ENCODE data around the gene PIK3CG. TPM values are rescaled to one million over a fixed set of nuclear protein-coding genes. Genes with fewer than 3 reads are reported as not detected.
"Not testable (repeated sequence)": the region's sequence is repeated elsewhere in the genome, so short reads cannot be mapped to it uniquely, and the experiment has no call there.

The PIK3CG gene
- total RNA-seq, 1 donor from 2014 or later: not detected

DNA sequence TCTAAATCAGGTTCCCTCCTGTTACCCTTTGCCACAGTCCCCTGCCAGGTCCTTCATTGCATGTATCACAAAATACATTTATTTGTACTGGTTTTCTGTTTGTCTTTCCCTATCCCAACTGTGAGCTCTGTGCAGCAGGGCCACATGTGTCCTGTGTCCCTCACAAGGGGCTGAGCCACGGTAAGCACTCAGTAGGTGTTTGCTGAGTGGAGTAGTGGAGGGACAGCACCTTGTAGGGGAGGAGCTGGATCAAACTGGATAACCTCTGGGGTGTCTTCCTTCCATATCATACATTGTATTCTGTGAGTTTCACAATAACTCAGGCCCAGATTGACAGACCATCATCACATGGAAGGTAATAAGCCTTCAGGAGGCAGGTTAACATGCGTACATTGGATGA is 25.9 kb downstream of the PIK3CG start:
- Mint-ChIP-seq H3K27me3 (no peaks in the 10 kb centered on the region), H3K36me3 (ENCODE audit: insufficient read depth) (no peaks in the 10 kb centered on the region), H3K9me3 (ENCODE audit: low read depth) (no peaks in the 10 kb centered on the region), H3K4me3 (ENCODE audit: low read depth) (no peak overlapping the region), H3K27ac (no peak overlapping the region), H3K4me1 (ENCODE audit: low read depth) (peaks cover 6% of the 10 kb centered on the region)
- TF ChIP-seq, protein P1, sequence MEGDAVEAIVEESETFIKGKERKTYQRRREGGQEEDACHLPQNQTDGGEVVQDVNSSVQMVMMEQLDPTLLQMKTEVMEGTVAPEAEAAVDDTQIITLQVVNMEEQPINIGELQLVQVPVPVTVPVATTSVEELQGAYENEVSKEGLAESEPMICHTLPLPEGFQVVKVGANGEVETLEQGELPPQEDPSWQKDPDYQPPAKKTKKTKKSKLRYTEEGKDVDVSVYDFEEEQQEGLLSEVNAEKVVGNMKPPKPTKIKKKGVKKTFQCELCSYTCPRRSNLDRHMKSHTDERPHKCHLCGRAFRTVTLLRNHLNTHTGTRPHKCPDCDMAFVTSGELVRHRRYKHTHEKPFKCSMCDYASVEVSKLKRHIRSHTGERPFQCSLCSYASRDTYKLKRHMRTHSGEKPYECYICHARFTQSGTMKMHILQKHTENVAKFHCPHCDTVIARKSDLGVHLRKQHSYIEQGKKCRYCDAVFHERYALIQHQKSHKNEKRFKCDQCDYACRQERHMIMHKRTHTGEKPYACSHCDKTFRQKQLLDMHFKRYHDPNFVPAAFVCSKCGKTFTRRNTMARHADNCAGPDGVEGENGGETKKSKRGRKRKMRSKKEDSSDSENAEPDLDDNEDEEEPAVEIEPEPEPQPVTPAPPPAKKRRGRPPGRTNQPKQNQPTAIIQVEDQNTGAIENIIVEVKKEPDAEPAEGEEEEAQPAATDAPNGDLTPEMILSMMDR (IDR thresholded peaks at IDR 0.05; ENCODE audit: unreplicated experiment): no peak
- DNase-seq (ENCODE audit: low spot score, unreplicated experiment): no peak

DNA sequence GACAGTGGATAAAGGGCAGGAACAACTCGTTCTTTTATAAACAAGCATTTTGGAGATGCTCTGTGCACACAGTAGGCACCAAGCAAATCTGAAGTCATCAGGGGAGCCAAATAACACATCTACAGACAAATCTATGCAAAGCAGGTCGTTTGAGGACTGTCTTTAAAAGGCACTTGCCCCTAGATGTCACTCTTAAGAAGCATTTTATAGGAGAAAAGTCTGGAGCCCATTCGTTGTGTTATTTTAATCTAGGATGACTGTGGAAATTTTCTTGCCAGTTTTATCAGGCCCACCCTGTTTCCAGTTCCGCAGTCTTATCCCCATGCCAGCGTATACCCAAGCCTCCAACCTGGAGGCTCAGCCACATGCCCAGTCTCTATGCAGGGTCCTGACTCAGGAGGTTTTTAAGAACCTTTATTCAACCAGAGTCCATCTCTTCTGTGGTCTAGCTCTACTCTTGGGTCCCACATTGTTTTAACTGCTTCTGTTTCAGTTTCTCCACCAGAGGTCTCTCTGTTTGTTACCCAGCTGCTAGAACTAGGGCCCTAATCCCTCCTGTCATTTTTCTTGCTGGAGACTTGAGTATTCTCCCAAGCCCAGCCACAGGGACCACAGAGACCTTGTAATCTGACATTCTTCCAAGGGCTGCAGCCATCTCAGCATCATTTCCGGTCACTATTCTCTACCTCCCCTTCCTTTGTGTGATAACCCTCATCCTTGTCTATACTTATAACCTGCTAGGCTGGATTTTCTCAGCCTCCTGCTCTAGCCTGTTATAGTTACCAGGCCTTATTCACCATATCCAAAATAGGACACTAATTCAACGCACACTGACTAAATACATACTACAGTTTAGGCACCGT is 26.7 kb downstream of the PIK3CG start:
- no peaks in the 10 kb centered on the region for H3K9me3 Mint-ChIP-seq (ENCODE audit: low read depth)
- peaks cover 6% of the 10 kb centered on the region for H3K4me1 Mint-ChIP-seq (ENCODE audit: low read depth)
- no peak for DNase-seq (ENCODE audit: low spot score, unreplicated experiment)
- TF ChIP-seq, protein P1 (IDR thresholded peaks at IDR 0.05; ENCODE audit: unreplicated experiment): peak; percentile 10
- no peak overlapping the region for H3K4me3 Mint-ChIP-seq (ENCODE audit: low read depth)
- H3K36me3 Mint-ChIP-seq (ENCODE audit: insufficient read depth): no peaks in the 10 kb centered on the region
- no peak overlapping the region for H3K27ac Mint-ChIP-seq
- H3K27me3 Mint-ChIP-seq: no peaks in the 10 kb centered on the region

DNA sequence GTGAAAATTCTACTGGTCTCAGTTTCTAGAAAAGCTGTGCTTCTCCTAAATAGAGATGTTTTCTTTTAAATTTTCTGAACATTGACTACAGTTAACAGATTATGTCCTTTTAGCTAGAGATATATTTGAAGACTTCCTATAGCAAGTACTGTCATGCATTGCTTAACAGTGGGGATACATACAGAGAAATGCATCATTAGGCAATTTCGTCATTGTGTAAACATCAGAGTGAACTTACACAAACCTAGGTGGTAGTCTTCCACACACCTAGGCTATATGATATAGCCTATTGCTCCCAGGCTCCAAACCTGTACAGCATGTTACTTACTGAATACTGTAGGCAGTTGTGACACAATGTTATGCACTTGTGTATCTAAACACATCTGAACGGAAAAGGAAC is 28.5 kb downstream of the PIK3CG start:
- TF ChIP-seq, protein P1 (IDR thresholded peaks at IDR 0.05; ENCODE audit: unreplicated experiment): no peak
- Mint-ChIP-seq H3K4me1 (ENCODE audit: low read depth) (no peaks in the 10 kb centered on the region), H3K36me3 (ENCODE audit: insufficient read depth) (no peaks in the 10 kb centered on the region), H3K27me3 (no peaks in the 10 kb centered on the region), H3K27ac (no peak overlapping the region), H3K4me3 (ENCODE audit: low read depth) (no peak overlapping the region), H3K9me3 (ENCODE audit: low read depth) (no peaks in the 10 kb centered on the region)
- no peak for DNase-seq (ENCODE audit: low spot score, unreplicated experiment)

DNA sequence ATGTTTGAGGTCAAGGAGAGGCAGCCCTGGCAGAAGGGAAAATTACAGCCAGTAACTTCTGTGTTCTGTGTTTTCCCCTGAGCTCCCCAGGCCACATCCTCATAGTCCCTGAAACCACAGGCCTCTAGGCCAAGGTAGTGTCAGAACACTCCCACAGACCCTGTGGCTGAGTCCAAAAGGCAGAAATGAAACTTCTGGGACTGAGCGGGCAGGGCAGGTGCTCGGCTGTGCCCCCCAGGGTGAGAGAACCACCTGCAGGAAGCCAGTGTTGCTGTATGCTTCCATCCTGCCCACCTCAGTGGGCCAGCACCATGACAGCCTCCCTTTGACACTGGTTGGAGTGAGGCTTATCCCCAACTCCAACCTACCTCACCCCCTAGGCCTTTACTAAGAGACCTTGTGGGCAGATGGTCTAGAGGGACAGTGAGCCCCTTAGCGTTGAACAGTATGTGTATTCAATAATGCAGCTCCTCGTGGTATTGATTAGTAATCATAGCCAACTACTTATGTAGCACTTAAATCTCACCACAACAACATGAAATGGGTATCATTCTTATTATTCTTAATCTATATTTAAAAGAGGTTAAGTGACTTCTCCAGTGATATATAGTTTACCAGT is 30.3 kb downstream of the PIK3CG start:
- TF ChIP-seq, protein P1 (IDR thresholded peaks at IDR 0.05; ENCODE audit: unreplicated experiment): no peak
- DNase-seq (ENCODE audit: low spot score, unreplicated experiment): no peak
- Mint-ChIP-seq H3K9me3 (ENCODE audit: low read depth) (peaks cover 5% of the 10 kb centered on the region), H3K36me3 (ENCODE audit: insufficient read depth) (no peaks in the 10 kb centered on the region), H3K4me3 (ENCODE audit: low read depth) (no peak overlapping the region), H3K4me1 (ENCODE audit: low read depth) (no peaks in the 10 kb centered on the region), H3K27ac (no peak overlapping the region), H3K27me3 (no peaks in the 10 kb centered on the region)

DNA sequence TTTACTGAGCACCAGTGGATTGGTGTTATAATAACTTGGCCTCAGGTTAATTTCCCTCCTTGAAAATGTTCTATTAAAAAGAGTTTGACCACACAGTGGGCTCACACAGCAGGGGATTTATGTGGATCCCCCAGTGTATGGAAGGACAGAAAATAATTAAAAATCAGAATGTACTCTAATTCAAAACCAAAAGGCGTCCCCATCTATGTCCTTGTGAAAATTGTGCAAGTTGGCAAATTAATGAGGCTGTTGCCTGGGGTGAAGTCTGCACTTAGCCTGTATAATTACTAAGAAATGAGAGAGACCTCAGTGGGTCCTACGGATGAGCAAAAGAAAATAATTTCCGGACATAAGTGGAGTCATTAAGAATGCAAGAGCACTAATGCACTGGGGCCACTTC is 31.1 kb downstream of the PIK3CG start:
- no peaks in the 10 kb centered on the region for H3K27me3 Mint-ChIP-seq
- no peaks in the 10 kb centered on the region for H3K36me3 Mint-ChIP-seq (ENCODE audit: insufficient read depth)
- no peak for DNase-seq (ENCODE audit: low spot score, unreplicated experiment)
- TF ChIP-seq, protein P1 (IDR thresholded peaks at IDR 0.05; ENCODE audit: unreplicated experiment): no peak
- peaks cover 5% of the 10 kb centered on the region for H3K9me3 Mint-ChIP-seq (ENCODE audit: low read depth)
- no peak overlapping the region for H3K27ac Mint-ChIP-seq
- H3K4me3 Mint-ChIP-seq (ENCODE audit: low read depth): no peak overlapping the region
- no peaks in the 10 kb centered on the region for H3K4me1 Mint-ChIP-seq (ENCODE audit: low read depth)

DNA sequence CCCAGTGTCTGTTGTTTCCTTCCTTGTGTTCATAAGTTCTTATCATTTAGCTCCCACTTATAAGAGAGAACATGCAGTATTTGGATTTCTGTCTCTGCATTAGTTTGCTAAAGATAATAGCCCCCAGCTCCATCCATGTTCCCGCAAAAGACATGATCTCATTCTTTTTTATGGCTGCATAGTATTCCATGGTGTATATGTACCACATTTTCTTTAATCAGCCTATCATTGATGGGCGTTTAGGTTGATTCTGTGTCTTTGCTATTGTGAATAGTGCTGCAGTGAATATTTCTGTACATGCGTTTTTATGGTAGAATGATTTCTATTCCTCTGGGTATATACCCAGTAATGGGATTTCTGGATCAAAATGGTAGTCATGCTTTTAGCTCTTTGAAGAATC is 32.5 kb downstream of the PIK3CG start:
- H3K27me3 Mint-ChIP-seq; H3K36me3 Mint-ChIP-seq (ENCODE audit: insufficient read depth); H3K4me1 Mint-ChIP-seq (ENCODE audit: low read depth); H3K27ac Mint-ChIP-seq; DNase-seq (ENCODE audit: low spot score, unreplicated experiment); H3K4me3 Mint-ChIP-seq (ENCODE audit: low read depth); H3K9me3 Mint-ChIP-seq (ENCODE audit: low read depth): not testable (repeated sequence)

DNA sequence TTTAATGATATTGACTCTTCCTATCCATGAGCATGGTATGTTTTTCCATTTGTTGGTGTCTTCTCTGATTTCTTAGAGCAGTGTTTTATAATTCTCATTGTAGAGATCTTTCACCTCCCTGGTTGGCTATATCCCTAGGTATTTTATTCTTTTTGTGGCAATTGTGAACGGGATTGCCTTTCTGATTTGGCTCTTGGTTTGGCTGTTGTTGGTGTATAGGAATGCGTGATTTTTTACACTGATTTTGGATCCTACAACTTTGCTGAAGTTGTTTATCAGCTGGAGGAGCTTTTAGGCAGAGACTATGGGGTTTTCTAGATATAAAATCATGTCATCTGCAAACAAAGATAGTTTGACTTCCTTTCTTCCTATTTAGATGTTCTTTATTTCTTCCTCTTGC is 33.9 kb downstream of the PIK3CG start:
- DNase-seq (ENCODE audit: low spot score, unreplicated experiment); H3K36me3 Mint-ChIP-seq (ENCODE audit: insufficient read depth); H3K4me1 Mint-ChIP-seq (ENCODE audit: low read depth); H3K9me3 Mint-ChIP-seq (ENCODE audit: low read depth); H3K4me3 Mint-ChIP-seq (ENCODE audit: low read depth); H3K27me3 Mint-ChIP-seq; H3K27ac Mint-ChIP-seq: not testable (repeated sequence)
